ENCODE data around the gene NPHP4. TPM values are rescaled to one million over a fixed set of nuclear protein-coding genes. Genes with fewer than 3 reads are reported as not detected.

Gene NPHP4
- total and polyA plus RNA-seq, 9 of the 15 experiments (the other 6 are each of a cell fraction or from before 2014, with no cell fraction given): 0.52 to 26.2 (median 6.7) TPM

GRCh38 chr1:5827516-5827915 is 164.7 kb downstream of the NPHP4 start:
- H3K4me2 ChIP-seq (ENCODE audit: insufficient read depth, low read length): no peak overlapping the region
- H4K20me1 ChIP-seq (replicated peaks; ENCODE audit: control insufficient read depth, insufficient read depth, low read length): peaks cover 18% of the 10 kb centered on the region
- H3K9ac ChIP-seq (ENCODE audit: insufficient read depth in 1 of 2, low read depth in 2 of 2, low read length in 2 of 2): no peak overlapping the region
- TF ChIP-seq ILK (tag; IDR thresholded peaks at IDR 0.05; ENCODE audit: borderline replicate concordance, low read depth): no peak
- TF ChIP-seq ADNP (tag; IDR thresholded peaks at IDR 0.05): no peak
- TF ChIP-seq ZNF609 (CRISPR knock-in tag; IDR thresholded peaks at IDR 0.05; ENCODE audit: borderline replicate concordance): no peak
- TF ChIP-seq HNRNPH1 (optimal IDR thresholded peaks at IDR 0.05; ENCODE audit: low read depth, low read length): no peak
- TF ChIP-seq POLR3G (IDR thresholded peaks at IDR 0.05; ENCODE audit: extremely low read depth, insufficient read length, insufficient replicate concordance): no peak
- TF ChIP-seq FOXM1 (IDR thresholded peaks at IDR 0.05; ENCODE audit: low read depth): no peak
- TF ChIP-seq FOXM1 (CRISPR knock-in tag; IDR thresholded peaks at IDR 0.05; ENCODE audit: low read depth): no peak
- no peak for TF ChIP-seq ZFPM2 (CRISPR knock-in tag; IDR thresholded peaks at IDR 0.05)
- no peak for TF ChIP-seq HNRNPL (IDR thresholded peaks at IDR 0.05; ENCODE audit: low read depth, low read length)
- no peak for TF ChIP-seq ZFX (CRISPR knock-in tag; IDR thresholded peaks at IDR 0.05)
- no TSS peak for BruUV-seq (replicated peaks)
- H3K9me1 ChIP-seq (ENCODE audit: control insufficient read depth, insufficient read depth, low read length): no peaks in the 10 kb centered on the region
- no peaks in the 10 kb centered on the region for H3K79me2 ChIP-seq (ENCODE audit: control insufficient read depth, insufficient read depth, low read length)
- ATAC-seq (no peak), DNase-seq (ENCODE audit: extremely low read depth in 1 of 4, low spot score in 3 of 4) (no peak), FAIRE-seq (no peak)
- ChIA-PET CTCF (ENCODE audit: low intra/inter-chr PET ratio) (interaction anchor here (0.5 kb wide), 1 partner anchor 320 kb away, joined by 3 read pairs; no protein-coding TSS in a partner anchor), POLR2A (interaction anchor here (0.6 to 0.9 kb wide), 2 partner anchors 26 to 401 kb away, joined by 3 to 4 read pairs; no protein-coding TSS in a partner anchor)
- no peak overlapping the region for H3K4me3 ChIP-seq
- in situ Hi-C loops (cut with MboI) (no loop called here), intact Hi-C loops (cut with micrococcal nuclease) (no loop called here)
- H3K27ac ChIP-seq (ENCODE audit: extremely low read depth, low read depth, low read length): no peak overlapping the region
- WGBS (ENCODE audit: insufficient coverage, low coverage, missing lambda C conversion rate): 3% methylated on average over 9 of the region's 9 CpGs
- no peaks in the 10 kb centered on the region for H3K36me3 ChIP-seq (ENCODE audit: control insufficient read depth, insufficient read depth, low read length)
- no peaks in the 10 kb centered on the region for H3K9me3 ChIP-seq (replicated peaks; ENCODE audit: control insufficient read depth, insufficient read depth, low read depth, low read length)
- H2AFZ ChIP-seq (ENCODE audit: low read depth, low read length): no peak overlapping the region
- no peaks in the 10 kb centered on the region for H3K4me1 ChIP-seq (replicated peaks in 1 of 2; ENCODE audit: control insufficient read depth in 2 of 2, insufficient read depth in 2 of 2, low read length in 2 of 2)
- H3K27me3 ChIP-seq (ENCODE audit: control insufficient read depth in 2 of 2, insufficient read depth in 2 of 2, low read length in 2 of 2): peaks cover 27 to 40% of the 10 kb centered on the region in 2 experiments
